SK-N-SH (cell line): ENCODE results near the gene TGFA.

Experiments
- CTCF ChIP-seq: fragments of 200-600 bp; sonication (generic); IDR thresholded peaks from 2 replicates; pipeline ENCODE4 v1.6.1; 2017; ENCODE audit warnings: antibody characterized with exemption, mild to moderate bottlenecking, moderate library complexity
- EP300 ChIP-seq, 2 experiments: IDR thresholded peaks; 2 replicates each; pipeline versions ENCODE4 v1.4.0 to v1.6.1; 2012; ENCODE audit warnings: borderline replicate concordance in 1 of 2, low read depth in 1 of 2, low read length in 1 of 2
- FOXM1 ChIP-seq: IDR thresholded peaks from 2 replicates; pipeline ENCODE4 v1.4.0; 2012; ENCODE audit warnings: low read depth, mild to moderate bottlenecking
- GABPA ChIP-seq: IDR thresholded peaks from 2 replicates; pipeline ENCODE4 v1.4.0; 2012; ENCODE audit warnings: low read depth, mild to moderate bottlenecking
- NFIC ChIP-seq: IDR thresholded peaks from 2 replicates; pipeline ENCODE4 v1.4.0; 2012; ENCODE audit warnings: borderline replicate concordance
- POLR2AphosphoS5 ChIP-seq: IDR thresholded peaks from 2 replicates; pipeline ENCODE4 v1.6.1; 2012; ENCODE audit warnings: low read depth, low read length
- RAD21 ChIP-seq: IDR thresholded peaks from 2 replicates; pipeline ENCODE4 v1.6.1; 2012; ENCODE audit warnings: mild to moderate bottlenecking, low read length
- RCOR1 ChIP-seq: fragments of 150-350 bp; IDR thresholded peaks from 2 replicates; pipeline ENCODE4 v1.6.1; 2017; ENCODE audit warnings: antibody characterized with exemption, low read length
- SIN3A ChIP-seq: IDR thresholded peaks from 2 replicates; pipeline ENCODE4 v1.6.1; 2012; ENCODE audit warnings: low read depth, mild to moderate bottlenecking, low read length, moderate library complexity, borderline replicate concordance
- SMC3 ChIP-seq: IDR thresholded peaks from 2 replicates; pipeline ENCODE4 v1.6.1; 2012; ENCODE audit warnings: low read depth, low read length, improper control_type of control experiment
- TCF12 ChIP-seq: IDR thresholded peaks from 2 replicates; pipeline ENCODE4 v1.4.0; 2012
- TEAD4 ChIP-seq: IDR thresholded peaks from 2 replicates; pipeline ENCODE4 v1.4.0; 2012; ENCODE audit warnings: mild to moderate bottlenecking, borderline replicate concordance; ENCODE audit not compliant: insufficient read depth
- TF ChIP-seq, protein P1 (sequence below): fragments of 150-350 bp; IDR thresholded peaks from 2 replicates; pipeline ENCODE4 v1.6.1; 2017; ENCODE audit warnings: antibody characterized with exemption, low read length, low read depth, borderline replicate concordance
- TF ChIP-seq, protein P2 (sequence below): IDR thresholded peaks from 2 replicates; pipeline ENCODE4 v1.4.0; 2012; ENCODE audit warnings: low read depth

DNA sequence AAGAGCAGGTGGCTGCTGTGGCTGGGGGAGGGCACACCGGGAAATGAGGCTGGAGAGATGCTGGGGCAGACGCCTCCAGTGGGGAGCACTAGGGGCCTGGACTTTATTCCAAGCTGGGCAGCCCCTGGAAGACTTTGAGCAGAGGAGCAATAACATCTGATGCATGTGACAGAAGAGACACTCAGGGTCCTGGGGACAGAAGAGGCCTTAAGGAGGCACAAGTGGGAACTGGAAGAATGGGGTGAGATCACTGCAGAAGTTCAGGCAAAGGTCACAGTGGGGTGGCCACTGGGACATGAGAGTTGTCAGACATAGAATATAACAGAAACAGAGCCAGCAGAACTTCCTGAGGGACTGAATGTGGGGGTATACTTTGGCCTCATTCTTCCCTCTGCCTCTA, 24.0 kb downstream of the TGFA start:
- TF ChIP-seq CTCF (no peak), RAD21 (no peak), POLR2AphosphoS5 (no peak), FOXM1 (no peak), EP300 (IDR thresholded peaks at IDR 0.05; ENCODE audit: borderline replicate concordance in 1 of 2, low read depth in 1 of 2, low read length in 1 of 2) (no peak), GABPA (no peak), RCOR1 (no peak), TCF12 (no peak), SIN3A (no peak), NFIC (no peak), SMC3 (no peak), TEAD4 (no peak)
- TF ChIP-seq, protein P1, sequence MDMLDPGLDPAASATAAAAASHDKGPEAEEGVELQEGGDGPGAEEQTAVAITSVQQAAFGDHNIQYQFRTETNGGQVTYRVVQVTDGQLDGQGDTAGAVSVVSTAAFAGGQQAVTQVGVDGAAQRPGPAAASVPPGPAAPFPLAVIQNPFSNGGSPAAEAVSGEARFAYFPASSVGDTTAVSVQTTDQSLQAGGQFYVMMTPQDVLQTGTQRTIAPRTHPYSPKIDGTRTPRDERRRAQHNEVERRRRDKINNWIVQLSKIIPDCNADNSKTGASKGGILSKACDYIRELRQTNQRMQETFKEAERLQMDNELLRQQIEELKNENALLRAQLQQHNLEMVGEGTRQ, result no peak
- TF ChIP-seq, protein P2, sequence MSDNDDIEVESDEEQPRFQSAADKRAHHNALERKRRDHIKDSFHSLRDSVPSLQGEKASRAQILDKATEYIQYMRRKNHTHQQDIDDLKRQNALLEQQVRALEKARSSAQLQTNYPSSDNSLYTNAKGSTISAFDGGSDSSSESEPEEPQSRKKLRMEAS, result no peak
